ENCODE results near the gene PSMA7. TPM values are rescaled to one million over a fixed set of nuclear protein-coding genes. Genes with fewer than 3 reads are reported as not detected.

PSMA7 gene
- total RNA-seq = 484 and 626 TPM in 2 replicates

DNA sequence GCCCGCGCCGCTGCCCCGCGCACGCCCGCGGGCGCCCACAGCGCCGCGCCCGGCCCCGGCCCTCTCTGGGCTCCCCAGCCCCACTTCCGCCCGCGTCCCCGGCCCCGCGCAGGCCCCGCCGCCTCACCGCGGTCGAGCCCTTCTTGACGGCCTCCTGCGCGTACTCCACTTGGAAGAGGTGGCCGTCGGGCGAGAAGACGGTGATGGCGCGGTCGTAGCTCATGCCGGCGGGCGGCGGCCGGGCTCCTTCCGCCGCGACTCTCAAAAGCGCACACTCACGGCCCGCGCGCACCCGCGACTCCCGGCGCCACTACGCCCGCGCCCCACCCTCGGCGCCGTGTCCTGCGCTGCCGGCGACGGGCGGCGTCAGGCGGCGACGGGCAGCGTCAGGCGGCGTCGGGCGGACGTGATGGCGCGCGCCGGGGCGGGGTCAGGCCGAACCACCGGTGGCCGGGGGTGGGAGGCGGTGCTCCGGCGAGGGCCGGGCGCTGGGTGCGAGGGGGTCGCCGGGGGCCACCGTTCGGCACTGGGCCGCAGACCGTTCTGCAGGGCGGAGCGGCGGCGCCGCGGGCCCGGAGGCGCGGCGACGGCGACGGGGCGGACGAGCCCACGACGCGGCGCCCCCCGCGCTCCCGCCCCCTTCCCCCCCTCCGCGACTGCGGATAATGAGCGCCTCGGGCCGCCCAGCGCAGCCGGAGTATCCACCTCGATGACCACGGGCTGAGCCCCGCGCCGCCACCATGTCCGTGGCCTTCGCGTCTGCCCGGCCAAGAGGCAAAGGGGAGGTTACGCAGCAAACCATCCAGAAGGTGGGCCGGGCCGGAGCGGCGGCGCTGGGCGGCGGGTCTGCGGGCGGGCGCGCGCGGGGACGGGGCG, at the start of gene PSMA7, which contains the start of gene SS18L1:
PSMA7 (minus strand) TSS at position 314 of the 876 bp plus-strand sequence; CDS start at position 223, 91 bp downstream.
SS18L1 (plus strand) TSS at position 689 of the 876 bp plus-strand sequence; CDS start at position 741, 52 bp downstream.

DNA sequence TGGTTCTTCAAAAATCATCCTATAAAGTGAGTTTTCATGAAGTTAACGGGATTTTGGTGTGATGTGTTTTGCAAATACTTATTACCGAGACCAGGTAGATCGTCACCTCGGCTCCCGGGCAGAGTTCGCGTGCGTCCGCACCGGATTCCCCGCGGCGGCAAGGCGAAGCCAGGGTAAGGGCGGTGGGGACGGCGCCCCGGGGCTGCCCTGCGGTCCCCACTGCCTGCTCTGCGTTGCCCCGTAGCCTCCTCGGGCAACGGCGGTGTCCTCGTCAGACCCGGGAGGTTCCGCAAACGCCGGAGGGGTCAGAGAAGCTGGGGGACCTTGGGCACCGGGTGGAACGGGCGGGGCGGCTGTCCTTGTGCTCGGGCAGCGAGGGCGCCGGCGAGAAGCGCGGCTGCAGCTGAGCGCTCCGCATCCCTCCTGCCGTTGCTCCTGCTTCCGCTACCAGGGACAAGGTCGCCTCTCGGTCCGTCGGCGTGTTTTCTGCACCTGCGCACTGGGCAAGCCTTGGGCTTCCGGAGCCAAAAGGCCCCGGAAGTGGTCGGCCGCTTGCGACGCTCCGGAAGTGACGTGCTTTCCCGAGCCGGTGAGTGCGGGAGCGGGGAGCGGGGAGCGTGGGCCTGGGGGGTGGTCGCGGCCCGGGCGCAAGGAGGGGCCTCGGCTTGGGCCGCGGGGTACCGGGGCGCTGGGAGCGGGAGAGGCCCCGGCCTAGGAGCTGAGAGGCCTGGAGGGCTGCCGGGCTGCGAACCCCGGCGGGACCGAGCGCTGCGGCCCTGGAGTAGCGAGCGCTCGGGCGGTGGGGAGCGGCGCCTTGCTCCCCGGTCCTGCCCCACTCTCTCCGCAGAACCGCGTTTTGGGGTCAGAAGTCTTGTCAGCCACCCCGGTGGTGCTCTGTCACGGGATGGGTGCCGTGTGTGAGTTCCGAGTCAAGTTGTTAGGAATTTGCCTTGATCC, 39.6 kb upstream of the PSMA7 start, which contains the start of gene MTG2:
MTG2 (plus strand) TSS at position 560 of the 957 bp plus-strand sequence. CDS start 10,393 bp downstream, outside the sequence.

DNA sequence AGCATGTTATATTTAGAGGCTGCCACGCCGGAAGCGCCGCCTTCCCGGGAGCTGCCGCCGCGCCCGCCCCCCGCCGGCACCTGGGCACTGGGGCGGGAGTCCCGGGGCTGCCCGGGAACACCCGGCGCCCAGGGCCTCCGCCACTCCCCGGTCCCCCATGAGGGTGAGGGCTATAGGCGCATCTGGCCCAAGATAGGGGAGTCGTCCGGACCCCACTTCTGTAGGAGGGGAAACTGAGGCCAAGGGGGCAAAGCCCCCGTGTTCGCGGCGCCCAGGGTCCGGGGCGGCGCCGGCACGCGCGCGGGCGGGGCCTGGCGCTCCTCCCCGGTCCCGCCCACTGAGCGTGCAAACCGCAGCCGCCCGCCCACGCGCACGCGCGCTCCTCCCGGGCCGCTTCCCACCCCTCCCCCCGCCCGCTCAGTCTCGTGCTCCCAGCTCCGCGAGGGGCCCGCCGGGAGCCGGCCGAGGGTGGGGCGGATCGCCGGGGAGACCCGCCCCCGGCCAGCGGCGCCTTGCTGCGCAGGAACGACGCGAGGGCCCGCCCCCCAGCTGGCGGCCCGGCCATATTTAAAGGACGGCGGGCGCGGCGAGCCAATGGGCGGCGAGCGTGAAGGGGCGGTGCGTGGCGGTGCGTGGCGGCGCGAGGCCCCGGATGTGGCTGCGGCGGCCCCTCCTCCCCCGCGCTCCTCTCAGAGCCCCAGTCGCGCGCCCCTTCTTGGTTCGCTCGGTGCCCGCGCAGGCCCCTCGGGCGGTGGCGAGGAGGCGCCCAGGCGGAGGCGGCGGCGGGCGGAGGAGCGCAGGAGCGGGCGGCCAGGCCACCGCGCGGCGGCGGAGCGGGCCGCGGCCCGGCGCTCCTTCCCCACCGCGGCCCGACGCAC, 21.2 kb downstream of the PSMA7 start, which contains the start of gene LSM14B:
LSM14B (plus strand) TSS at position 700 of the 878 bp plus-strand sequence. CDS start 192 bp downstream, outside the sequence.

Other genes starting within 250 kb of the PSMA7 start
- 9.9 and 13.5 TPM in 2 replicates for gene TAF4, start 77.5 kb downstream of the PSMA7 start, total RNA-seq
- 17.5 and 21.6 TPM in 2 replicates for gene LSM14B, start 20.9 kb downstream of the PSMA7 start, total RNA-seq
- gene SS18L1, start 375 bp upstream of the PSMA7 start, total RNA-seq = 6.0 and 10.2 TPM in 2 replicates
- 18.3 and 30.9 TPM in 2 replicates for gene MTG2, start 39.6 kb upstream of the PSMA7 start, total RNA-seq
- gene HRH3, start 76.9 kb upstream of the PSMA7 start, total RNA-seq = not detected in 2 replicates
- 22.7 and 28.8 TPM in 2 replicates for gene OSBPL2, start 95.1 kb upstream of the PSMA7 start, total RNA-seq
- gene ADRM1, start 159.6 kb upstream of the PSMA7 start, total RNA-seq = 252 and 281 TPM in 2 replicates
- 210 and 243 TPM in 2 replicates for gene LAMA5, start 223.9 kb upstream of the PSMA7 start, total RNA-seq
- gene RPS21, start 243.7 kb upstream of the PSMA7 start, total RNA-seq = 2,524 and 3,677 TPM in 2 replicates

Data from airway epithelial cell (primary cell).